Subcutaneous preadipocyte (primary cell): ENCODE data around the gene IL25. TPM values are rescaled to one million over a fixed set of nuclear protein-coding genes. Genes with fewer than 3 reads are reported as not detected.

Experiments used
- small RNA-seq: library from RNA; depleted of rRNA; stranded (forward); fragments of <200 nt; gene quantifications from one replicate; pipeline ENCODE3, GENCODE V24; 2012
- total RNA-seq: library from RNA; depleted of rRNA; stranded (reverse); fragments of >200 nt; gene quantifications from 2 replicates; pipeline ENCODE4 v1.2.3, GENCODE V29; 2012

The IL25 gene
- not detected in 2 replicates for total RNA-seq

DNA sequence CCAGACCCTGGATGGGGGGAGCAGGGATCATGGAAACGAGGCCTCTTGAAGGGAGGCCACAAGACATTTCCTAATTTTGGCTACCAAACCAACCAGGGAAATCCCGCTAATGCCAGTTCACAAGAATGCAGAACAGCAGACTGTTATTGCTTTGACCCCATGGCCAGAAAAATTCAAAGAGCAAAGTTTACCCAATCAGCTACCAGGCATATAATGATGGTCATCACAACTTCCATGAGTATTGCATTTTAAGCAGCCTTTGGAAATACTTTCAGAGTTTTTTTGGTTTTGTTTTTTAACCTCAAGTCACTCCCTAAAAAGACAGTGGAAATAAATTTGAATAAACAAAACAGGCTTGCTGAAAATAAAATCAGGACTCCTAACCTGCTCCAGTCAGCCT is at the start of gene IL25:
Gene IL25 (plus strand): TSS at position 301 of the 400 bp plus-strand sequence.

DNA sequence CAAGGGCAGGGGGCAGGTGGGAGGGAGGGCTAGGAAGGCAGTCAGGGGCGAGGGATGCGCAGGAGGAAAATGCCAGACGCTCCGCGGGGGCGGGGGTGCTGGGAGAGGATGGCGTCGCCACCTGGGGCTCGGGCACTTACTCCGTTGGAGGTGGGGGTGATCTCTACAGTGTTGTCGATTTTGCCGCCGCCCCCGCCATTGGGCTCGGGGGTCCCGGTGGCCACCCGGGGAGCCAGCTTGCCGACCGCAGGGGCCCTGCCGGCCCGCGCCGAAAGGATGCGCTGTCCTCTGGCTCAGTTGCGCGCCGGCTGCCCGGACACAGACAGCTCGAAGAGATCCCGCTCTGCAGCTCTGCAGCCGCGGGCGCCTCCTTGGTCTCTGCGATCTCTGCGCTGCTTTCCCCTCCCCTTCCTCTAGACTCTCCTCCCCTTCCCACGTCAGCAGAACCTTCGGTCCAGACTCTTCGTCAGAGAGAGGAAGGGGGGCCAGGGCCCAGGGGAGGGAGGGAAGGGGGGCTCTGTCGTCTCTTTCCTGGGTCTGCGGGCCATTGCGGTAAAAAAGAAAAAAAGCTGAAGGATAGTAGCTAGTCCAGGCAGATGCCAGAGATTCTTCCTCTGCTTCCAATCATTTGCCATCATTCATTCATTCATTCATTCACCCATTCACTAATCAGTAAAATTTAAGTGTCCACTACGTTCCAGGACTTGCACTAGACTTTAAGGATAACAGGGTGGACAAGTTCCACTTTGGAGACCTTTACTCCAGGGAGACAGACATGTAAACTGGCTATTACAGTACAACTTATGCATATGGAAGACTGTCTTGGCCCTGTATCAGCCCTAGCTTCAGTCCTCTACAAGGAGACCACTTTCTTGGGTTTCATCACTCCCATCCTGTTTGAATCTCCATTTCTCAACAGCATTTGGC is 19.8 kb upstream of the IL25 start, which contains the start of gene SLC22A17:
Gene SLC22A17 (minus strand): TSS at position 382 of the 927 bp plus-strand sequence.

DNA sequence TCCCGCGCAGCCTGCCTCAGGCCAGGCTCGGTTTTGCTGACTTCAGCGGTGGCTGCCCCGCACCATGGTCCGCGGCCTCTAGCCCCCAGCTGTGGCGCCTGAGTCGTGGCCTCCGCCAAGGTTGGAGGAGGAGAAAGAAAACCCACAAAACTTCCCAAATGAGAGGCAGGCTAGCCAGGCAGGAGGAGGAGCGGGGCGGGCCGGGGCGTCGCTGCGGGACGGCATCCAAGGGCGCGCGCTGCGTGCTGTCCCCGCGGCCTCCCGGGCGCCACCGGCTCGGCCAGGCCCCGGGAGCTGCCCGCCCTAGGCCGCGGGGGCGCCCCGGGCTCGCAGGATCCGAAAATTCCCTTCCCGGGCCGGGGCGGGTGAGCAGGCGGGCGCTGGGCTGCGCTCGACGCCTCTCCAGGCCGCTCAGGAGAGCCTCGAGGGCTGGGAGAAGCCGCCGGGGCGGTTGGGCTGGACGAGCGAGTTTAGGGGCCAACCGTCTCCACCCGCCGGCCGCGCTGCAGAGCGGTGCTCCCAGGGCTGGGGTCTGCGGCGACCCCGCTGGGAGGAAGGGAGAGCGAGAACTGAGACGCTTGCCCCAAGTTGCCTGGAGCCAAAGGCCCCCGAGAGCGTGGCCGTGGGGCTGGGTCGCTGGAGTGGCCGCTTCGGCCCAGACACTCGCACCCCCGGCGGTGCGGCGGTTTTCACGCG is 7.4 kb upstream of the IL25 start, which contains the start of gene EFS:
Gene EFS (minus strand): TSS at position 137 of the 696 bp plus-strand sequence. CDS start 147 bp downstream, outside the sequence.

DNA sequence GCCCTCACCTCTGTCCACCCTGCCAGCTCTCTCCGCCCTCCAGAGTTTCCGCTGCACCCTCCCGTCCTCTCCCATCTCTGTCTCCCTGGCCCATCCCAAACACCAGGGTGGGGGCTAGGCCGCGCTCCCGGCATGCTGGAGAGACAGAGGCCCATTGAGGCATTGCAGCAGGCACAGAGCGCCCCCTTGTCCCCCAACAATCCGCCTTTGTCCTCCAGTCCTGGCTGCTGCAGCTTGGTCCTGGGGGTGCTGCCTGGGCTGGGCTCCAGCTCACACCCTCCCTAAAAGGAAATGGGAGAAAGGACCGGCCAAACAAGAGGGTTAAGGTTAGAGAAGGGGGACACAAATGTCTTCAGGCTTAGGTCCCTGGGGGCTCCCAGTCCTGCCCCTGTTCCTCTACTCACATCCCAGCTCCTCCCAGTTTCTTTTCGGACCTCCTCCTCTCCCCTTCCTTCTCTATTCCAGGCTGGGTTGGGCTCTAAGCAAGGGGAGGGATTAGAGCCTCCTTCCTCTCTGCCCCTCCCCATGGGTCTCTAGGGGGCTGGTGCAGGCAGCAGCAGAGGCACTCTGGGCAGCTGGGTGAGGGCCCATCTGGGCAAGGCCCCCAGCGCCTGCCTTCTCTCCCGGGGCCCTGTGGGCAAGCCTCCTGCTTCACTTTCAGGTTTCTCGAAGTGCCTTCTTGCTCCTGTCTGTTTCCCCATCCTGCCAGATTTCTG is 4.0 kb downstream of the IL25 start, which contains the start of gene CMTM5:
Gene CMTM5 (plus strand): TSS at position 565 of the 716 bp plus-strand sequence. CDS start 206 bp downstream, outside the sequence.

DNA sequence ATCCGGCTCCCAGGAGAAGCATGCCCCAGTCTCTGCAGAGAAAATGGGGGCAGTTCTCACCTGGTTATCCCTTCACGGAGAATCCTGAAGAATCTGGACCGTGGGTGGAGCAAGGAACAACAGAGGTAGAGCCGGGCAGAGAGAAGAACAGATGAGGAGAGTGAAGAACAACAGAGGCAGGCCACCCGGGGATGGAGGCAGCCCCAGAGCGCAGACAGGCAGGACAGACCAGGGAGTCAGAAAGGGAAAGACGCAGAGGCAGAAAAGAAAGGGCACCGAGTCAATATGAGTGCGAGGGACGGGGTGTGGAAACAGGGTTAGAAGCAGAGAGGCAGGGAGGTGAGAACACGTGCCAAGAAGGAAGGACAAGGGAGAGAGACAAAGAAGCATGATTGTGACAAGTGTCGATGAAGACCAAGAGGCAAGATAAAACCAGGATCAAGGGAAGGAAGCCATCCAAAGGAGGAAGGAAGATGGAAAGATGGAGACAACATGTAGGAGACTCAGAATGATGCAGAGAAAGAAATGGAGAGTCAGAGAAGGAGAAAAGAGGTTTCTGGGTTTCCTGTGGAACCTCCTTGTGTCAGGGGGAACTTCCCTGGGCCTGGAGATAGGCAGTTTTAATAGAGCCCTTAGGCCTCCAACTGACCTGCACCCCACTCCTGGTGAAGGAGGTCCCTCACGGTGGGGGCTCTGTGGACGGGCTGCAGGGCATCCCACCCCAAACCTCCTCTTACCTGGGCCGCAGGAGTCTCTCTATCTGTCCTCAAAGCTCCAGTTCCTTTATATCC is 35.1 kb downstream of the IL25 start, which contains the start of gene MYH6:
Gene MYH6 (minus strand): TSS at position 758 of the 791 bp plus-strand sequence. CDS start 1,050 bp downstream, outside the sequence.

Small RNA genes lying within 50 kb of the gene (small RNA-seq; reads per million reads assigned to genes)
- gene MIR208A, result not detected
- not detected for gene MIR208B

Other genes starting within 250 kb of the IL25 start
- 2.2 and 3.3 TPM in 2 replicates for gene SLC7A8, start 189.1 kb upstream of the IL25 start, total RNA-seq
- gene RNF212B, start 134.9 kb upstream of the IL25 start, total RNA-seq, result not detected in 2 replicates
- 5.7 and 7.7 TPM in 2 replicates for gene HOMEZ, start 86.7 kb upstream of the IL25 start, total RNA-seq
- gene PPP1R3E, start 70.0 kb upstream of the IL25 start, total RNA-seq, result 3.7 and 4.3 TPM in 2 replicates
- 12.5 and 16.8 TPM in 2 replicates for gene BCL2L2, start 66.0 kb upstream of the IL25 start, total RNA-seq
- gene PABPN1, start 51.4 kb upstream of the IL25 start, total RNA-seq, result 52.4 and 55.9 TPM in 2 replicates
- 5.3 and 9.9 TPM in 2 replicates for gene SLC22A17, start 19.9 kb upstream of the IL25 start, total RNA-seq
- 0.59 and 1.1 TPM in 2 replicates for gene EFS, start 7.6 kb upstream of the IL25 start, total RNA-seq
- gene CMTM5, start 4.2 kb downstream of the IL25 start, total RNA-seq, result not detected in 2 replicates
- not detected in 2 replicates for gene MYH6, start 35.5 kb downstream of the IL25 start, total RNA-seq
- gene MYH7, start 62.9 kb downstream of the IL25 start, total RNA-seq, result not detected in 2 replicates
- 30.5 and 32.8 TPM in 2 replicates for gene NGDN, start 96.9 kb downstream of the IL25 start, total RNA-seq
- 0.20 and 0.73 TPM in 2 replicates for gene ZFHX2, start 179.0 kb downstream of the IL25 start, total RNA-seq
- 15.8 and 17.8 TPM in 2 replicates for gene THTPA, start 183.5 kb downstream of the IL25 start, total RNA-seq
- gene AP1G2, start 195.0 kb downstream of the IL25 start, total RNA-seq, result 11.7 and 22.4 TPM in 2 replicates
- gene JPH4, start 206.0 kb downstream of the IL25 start, total RNA-seq, result not detected in 2 replicates